Ammon's horn (tissue), 1 donor: Measurements from ENCODE around the gene HTRA1.

Source experiments
- DNase-seq: peaks from one replicate; pipeline ENCODE4 v3.0.0-alpha.2; 2016; ENCODE audit warnings: low spot score

Gene HTRA1

DNA sequence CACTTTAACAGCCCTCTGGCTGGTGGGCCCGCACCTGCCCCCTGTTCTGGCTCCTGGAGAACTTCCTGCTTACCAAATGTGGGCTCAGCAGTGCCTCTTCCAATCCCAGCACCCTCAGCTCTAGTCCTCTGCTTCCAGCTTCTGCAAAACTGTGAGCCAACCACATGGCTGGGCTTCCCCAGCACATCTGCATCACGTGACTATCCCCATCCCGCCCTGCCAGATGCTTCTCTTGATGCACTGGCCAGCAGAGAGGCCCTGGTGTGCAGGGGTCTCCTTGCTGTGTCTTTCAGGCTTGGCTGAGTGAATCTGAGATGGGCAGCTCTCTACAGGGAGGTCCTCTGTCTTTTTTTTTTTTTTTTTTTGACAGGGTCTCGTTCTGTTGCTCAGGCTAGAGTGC lies 55.4 kb downstream of the HTRA1 start:
- no peak for DNase-seq

- no peak for DNase-seq
Measured at GRCh38 chr10:122519144-122519543, 57.8 kb downstream of the HTRA1 start.

DNA sequence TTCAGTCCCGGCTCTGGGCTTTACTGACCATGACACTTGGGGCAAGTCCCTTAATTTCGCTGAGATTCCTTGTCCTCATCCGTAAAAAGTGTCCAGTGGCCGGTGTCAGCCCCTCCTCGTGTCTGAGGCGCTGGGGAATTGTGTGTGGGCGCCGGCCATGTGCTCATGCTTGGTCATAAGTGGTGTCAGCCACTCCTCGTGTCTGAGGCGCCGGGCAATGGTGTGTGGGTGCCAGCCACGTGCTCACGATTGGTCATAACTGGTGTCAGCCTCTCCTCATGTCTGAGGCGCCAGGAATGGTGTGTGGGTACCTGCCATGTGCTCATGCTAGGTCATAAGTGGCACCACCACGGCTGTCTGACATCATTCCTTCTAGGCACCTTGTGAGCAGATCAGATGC lies 58.5 kb downstream of the HTRA1 start:
- no peak for DNase-seq

DNA sequence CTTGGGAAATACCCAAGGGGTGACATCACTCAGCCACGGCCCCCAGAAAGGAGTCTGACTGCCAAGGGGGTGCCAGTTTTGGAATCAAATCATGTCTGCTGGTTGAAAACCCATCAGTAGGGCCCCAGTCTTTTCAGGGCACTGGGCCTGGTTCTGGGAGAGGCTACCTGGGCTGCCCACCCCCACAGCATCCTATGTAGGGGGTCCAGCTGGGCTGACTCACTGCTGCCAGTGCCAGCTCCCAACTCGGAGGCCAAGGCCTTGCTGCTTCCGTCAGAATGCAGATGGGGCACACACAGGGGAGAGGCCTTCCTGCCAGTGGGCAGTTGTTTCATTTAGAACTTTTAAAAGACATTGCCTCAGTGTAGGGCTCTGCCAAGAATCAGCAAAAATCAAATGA lies 59.7 kb downstream of the HTRA1 start:
- DNase-seq = no peak

DNA sequence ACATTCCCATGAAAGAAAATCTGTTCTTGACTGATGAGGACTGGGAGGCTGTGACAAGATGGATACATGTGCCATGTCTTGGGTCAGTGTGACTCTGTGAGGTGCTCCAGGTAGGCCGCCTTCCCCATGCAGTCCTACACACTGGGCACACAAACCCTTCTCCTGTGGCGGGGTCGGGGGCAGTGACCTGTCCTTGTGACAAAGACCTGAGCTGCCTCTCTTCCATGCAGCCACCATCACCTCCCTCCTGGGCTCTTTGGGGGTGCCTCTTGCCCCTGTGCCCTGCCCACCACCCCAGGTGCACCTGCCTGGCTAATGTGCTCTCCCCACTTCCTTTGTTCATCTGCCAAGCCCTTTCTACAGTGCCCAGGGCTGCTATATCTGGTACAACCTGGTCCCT lies 63.5 kb downstream of the HTRA1 start:
- no peak for DNase-seq

GRCh38 chr10:122525788-122526187 lies 64.4 kb downstream of the HTRA1 start:
- DNase-seq = no peak

GRCh38 chr10:122526892-122527291 lies 65.5 kb downstream of the HTRA1 start:
- no peak for DNase-seq

DNA sequence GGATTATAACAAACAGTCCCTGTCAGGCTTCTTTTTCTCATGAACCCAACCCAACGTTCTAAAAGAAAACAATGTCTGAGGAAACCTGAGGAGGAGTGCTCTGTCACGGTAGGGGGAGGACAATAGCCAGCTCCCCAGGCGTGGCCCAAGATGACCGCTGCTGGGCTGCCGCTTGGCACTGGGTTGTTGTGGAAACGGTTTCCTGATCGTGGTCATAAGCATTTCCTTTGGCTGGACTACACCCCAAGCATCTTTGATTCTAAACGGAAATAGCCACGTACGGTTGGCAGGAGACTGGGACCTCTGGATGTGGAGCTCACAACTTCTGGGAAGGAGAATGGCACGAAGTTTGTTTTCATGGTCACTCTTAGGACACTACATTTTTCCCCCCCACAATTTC lies 68.8 kb downstream of the HTRA1 start:
- no peak for DNase-seq

DNA sequence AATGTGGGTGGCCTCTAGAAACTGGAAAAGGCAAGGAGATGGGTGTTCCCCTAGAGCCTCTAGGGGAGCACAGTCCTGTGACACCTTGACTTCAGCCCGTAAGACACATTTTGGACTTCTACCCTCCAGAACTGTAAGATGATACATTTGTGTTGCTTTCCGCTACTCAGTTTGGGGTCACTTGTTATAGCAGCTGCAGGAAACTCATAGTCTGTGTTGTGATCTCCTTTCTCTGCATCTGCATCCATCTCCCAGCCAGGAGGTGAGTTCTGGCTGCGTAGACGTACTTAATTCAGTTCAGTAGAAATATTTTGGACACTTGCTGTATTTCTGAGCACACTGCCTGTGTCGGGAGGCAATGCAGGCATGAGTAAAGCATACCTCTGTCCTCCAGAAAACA lies 69.9 kb downstream of the HTRA1 start:
- no peak for DNase-seq

GRCh38 chr10:122531939-122532338 lies 70.6 kb downstream of the HTRA1 start:
- no peak for DNase-seq

GRCh38 chr10:122532601-122533296 lies 71.4 kb downstream of the HTRA1 start:
- DNase-seq = no peak

GRCh38 chr10:122537545-122537944 lies 76.2 kb downstream of the HTRA1 start:
- no peak for DNase-seq

GRCh38 chr10:122541541-122542002 lies 80.2 kb downstream of the HTRA1 start:
- no peak for DNase-seq

GRCh38 chr10:122543676-122544445 lies 82.5 kb downstream of the HTRA1 start:
- DNase-seq = no peak

- no peak for DNase-seq
Measured at GRCh38 chr10:122544493-122544892, 83.1 kb downstream of the HTRA1 start.

- DNase-seq = no peak
Measured at GRCh38 chr10:122546242-122546641, 84.9 kb downstream of the HTRA1 start.

GRCh38 chr10:122548407-122549085 lies 87.2 kb downstream of the HTRA1 start:
- no peak for DNase-seq

GRCh38 chr10:122549636-122550035 lies 88.3 kb downstream of the HTRA1 start:
- no peak for DNase-seq

- no peak for DNase-seq
Measured at GRCh38 chr10:122550427-122550826, 89.1 kb downstream of the HTRA1 start.

DNA sequence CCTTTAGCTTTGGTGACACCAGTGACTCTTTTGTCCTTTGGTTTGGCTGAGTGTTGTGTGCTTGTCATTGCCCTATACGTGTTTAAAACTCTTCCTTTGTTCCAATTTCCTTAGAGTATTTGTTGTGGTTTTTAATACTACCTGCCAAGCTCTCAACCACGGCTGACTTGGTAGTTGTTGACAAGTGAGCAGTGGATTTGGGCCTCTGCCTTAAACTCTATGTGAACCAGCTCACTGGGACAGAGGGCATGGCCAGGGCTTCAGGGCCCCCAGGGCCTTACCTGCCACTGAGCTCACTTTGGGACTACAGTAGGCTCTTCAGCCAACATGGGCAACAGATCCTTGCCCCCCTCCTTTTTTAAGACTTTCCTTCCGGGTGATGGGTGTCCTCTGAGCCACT lies 89.6 kb downstream of the HTRA1 start:
- no peak for DNase-seq

DNA sequence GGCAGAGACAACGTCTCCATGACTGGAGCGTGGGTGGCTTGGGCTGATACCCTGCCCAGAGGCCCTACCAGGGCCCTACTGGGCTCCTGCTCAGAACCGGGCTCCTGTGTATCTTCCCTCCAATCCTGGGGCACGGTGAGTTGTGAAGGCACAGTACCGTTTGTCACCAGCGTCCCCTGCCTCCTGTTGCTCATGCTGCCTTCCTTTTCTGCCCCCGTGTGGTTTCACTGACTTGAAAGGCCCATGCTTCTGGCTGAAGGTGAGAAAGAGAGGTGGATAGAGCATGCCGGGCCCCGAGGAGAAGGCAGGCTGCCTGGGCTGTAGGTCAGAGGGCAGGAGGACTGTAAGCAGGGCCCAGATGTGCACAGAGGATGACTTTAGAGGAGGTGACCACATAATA lies 90.1 kb downstream of the HTRA1 start:
- DNase-seq = peak; percentile 38

DNA sequence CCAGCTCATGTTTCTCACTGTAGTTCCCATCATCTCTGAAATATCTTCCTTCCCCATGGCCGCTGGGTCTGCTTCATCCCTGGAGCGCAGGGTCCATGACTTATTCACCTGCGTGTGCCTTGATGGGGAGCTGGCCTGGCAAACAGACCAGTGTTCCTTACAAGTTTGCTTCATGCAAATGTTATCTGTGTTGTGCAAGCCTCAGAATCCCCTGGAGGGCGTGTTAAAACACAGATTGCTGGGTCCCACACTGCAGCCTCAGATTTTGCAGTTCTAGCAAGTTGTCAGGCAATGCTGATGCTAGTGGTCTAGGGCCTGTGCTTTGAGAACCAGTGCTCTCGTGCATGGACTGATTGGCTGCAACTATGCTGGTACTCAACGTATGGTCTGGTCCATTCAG lies 92.0 kb downstream of the HTRA1 start:
- no peak for DNase-seq
